Stimulated activated CD4-positive, alpha-beta T cell treated with anti-CD3 and anti-CD28 coated beads, Interleukin-1b, Interleukin-23, amount 100 ng/mL, for 1 hour (primary cell): Measurements from ENCODE around the gene YIF1A.
"Not testable (repeated sequence)": the region's sequence is repeated elsewhere in the genome, so short reads cannot be mapped to it uniquely, and the experiment has no call there.

Experiments used
- DNase-seq, 2 donors: peaks; one replicate each; pipeline ENCODE4 v3.0.0-alpha.2; 2020; ENCODE audit warnings: low read depth in 2 of 2

The YIF1A gene

DNA sequence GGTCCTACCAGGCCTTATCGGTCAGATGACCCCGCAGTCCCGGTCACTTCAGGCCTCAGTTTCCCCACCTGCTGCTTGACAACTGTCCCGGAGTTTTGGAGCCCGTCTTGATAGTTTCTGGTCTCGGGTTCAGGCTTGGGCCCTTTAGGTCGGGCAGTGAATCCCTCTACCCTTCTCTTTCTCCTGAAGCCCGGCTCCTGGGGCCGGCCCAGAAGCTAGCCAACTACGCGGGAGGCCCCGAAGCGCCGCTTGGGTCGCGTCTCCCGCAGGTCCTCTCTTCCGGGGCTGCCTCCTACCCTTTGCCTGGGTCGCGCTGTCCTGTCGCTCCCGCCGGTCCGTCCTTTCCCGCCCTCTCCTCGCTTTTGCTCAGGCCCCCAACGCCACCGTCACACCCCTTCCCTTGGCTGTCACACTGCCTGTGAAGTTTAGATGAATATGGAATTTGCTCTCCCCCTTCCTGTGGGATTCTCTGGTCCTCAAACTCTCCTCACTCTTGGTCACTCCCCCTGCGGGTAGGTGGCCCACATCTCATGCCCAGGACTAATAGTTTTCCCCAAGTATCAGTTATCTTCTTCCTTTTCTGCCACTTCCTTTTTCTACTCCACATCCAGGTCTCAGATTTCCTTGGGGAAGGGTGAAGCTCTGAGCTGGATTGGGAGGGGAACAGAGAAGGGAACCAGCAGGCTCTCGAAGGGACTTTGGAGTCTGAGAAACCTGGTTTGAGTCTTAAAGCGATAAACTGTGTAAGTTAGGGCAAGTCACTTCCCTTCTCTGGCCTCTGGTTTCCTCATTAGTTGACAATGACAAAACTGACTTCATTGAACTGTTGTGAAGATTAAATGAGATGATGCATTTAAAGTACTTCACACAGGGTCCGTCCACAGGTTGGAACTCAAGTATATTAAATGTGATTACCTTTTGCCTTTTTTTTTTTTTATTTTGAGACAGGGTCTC is 19.7 kb downstream of the YIF1A start:
- no peak for DNase-seq

DNA sequence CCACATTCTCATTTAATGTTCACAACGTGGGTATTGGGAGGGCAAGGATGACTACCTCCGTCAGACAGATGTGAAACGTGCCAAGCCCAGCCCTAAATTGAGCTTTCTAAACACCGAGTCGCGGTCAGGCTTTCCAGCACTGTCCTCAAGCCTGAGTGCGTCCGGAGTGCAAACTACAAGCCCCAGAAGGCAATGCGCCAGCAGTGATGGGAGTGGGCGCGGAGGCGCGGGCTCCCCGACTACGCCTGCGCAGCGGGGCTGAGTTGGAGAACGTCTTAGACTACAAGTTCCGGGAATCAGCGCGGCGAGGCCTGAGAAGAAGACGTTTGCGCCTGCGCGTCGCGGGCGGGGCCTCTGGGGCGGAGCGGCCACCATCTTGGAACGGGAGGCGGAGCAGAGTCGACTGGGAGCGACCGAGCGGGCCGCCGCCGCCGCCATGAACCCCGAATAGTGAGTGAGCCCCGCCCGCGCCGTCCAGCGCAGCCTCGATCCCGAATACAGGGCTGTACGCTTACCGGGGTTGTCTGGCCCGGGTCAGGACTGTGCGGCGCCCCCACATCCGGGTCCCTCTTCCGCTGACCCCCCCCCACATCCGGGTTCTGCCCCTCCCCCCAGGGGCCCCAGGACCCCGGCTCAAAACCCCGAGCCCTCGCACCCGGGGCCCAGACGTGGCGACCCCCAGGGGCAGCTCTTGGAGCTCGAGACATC is 20.5 kb downstream of the YIF1A start, which contains the start of gene RAB1B:
Gene RAB1B, plus strand, starts transcription at position 396 of the 708 bp plus-strand sequence. Its CDS starts 41 bp downstream, at position 437.
- DNase-seq: peak; percentile 97 to 99

DNA sequence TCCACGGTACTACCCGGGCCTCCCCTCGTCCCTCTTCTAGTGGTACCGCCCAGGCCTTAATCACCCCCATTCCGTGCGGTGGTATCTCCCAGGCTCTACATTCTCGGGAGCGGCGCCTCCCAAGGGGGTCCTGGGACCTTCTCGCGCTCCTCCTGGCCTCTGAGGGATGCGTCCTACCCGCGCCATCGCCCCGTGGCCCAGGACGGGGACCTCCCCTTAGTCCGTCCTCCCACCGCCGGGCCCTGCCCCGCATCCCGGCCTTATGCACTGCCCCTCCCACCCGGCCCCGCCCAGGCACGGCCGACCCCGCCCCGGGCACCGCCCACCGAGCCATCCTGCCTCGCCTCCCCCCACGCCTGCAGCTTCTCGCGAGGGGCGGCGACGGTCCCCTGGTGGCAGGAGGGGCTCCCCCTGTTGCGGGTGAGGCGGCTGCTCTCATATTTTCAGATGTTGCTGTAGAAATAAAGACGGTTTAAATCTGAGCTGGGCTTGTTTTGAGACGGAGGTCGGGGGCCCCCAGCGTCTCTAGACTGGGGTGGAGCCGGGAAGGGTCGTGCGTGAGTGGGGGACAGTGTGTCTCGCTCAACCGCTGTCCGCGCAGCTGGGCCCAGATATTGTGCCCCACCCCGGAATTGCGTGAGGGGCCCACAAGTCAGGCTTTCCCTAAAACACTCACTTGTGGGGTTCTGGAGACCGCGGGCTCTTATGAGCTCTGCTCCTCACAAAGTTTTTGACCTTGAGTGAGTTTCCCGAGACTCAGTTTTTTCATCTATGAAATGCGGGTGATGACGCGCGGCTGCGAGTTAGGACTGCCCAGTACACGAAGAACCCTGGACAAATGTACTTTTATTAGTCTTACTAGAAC is 21.3 kb downstream of the YIF1A start:
- peak; percentile 62 to 77 for DNase-seq

DNA sequence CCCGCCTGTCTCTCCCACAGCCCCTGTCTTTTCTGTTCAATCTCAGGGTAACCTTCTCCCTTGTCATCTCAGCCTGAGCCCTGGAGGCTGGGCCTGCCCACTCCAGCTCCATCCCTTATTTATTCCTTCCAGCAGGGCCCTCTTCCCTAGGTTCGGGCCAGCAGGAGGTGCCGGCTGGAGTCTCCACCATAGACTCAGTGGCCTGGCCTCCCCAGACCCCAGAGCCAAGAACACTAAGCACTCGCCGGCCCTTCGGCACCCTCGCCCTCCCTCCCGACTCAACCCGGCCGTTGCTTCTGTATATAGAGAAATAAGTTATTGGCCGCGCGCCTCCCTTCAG is 21.9 kb downstream of the YIF1A start:
- DNase-seq: no peak

DNA sequence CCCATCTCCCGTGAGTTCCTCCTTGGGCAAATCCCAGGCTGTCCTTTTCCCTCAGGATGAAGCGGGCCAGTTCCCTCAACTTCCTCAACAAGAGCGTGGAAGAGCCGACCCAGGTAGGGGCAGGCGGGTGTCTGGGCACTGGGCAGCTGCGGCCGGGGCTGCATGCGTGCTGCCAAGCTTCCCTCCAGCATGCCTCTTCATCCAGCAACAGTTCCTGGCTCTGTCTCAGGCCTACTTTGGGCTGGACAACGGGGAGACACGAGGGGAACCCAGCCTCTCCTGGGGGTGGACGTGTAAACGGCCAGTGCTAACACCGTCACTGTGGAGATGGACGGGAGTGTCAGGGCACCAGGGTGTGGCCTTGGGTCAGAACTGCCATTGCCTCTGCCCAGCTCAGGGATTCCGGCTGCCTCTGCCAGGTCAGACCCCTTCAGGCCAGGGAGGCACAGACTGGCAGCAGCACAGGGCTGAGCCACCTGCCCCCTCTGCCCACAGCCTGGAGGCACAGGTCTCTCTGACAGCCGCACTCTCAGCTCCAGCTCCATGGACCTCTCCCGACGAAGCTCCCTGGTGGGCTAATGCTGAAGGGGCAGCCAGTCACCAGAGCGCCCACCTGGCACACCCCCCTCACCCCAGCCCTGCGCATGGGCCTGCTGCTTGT is 22.4 kb downstream of the YIF1A start:
- no peak for DNase-seq

DNA sequence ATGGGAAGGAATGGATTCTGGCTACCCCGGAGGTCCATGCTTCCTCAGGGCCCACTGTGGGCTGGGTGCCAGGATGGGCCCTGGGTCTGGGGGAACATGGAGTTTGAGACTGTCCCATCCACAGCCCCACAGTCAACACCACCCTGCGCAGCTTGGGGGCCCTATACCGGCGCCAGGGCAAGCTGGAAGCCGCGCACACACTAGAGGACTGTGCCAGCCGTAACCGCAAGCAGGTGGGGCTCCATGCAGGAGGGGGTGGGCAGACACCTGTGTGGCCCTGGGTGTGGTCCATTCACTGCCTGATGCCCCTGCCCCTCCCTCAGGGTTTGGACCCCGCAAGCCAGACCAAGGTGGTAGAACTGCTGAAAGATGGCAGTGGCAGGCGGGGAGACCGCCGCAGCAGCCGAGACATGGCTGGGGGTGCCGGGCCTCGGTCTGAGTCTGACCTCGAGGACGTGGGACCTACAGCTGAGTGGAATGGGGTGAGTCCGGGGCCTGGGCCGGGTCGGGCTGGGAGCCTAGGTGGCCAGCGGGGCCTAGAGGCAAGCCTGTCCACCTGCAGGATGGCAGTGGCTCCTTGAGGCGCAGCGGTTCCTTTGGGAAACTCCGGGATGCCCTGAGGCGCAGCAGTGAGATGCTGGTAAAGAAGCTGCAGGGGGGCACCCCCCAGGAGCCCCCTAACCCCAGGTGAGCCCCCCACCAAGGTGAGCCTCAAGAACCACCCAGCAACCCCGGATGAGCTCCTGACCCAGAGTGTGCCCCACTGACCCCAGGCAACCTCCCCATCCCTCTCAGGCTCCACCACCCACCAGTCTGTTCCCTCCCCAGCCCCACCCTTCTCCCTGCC is 23.2 kb downstream of the YIF1A start:
- no peak for DNase-seq

DNA sequence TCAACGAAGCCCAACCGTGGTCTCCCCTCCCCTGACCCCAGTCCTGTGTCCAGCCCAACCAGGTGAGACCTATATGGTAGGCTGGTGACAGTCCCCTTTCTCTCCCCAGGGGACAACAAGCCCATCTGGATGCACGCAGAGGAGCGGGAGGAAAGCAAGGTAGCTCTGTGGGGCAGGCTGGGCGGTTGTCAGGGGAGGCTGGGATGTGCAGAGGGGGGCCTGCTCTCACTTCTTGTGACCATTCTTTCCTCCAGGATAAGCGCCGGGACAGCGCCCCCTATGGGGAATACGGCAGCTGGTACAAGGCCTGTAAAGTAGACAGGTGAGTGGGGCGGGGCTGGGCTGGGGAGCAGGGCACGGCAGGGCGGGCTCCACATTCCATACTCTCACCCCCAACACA is 24.0 kb downstream of the YIF1A start:
- DNase-seq: no peak

DNA sequence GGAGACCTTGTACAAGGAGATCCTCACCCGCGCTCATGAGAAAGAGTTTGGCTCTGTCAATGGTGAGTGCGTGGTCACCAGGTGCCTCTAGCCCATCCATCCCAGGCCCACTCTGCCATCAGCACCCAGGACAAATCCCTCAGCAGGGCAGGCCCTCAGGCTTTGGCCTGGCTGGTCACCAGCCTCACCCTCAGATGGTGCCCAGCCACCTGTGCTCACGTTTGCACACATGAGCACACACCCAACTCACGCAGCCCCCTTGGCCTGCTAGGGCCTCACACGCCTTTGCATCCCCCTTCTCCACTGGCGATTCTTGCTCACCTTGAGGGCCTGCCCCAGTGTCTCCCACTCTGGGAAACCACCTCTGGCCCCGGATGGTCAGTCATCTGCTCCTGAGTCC is 24.6 kb downstream of the YIF1A start:
- no peak for DNase-seq

DNA sequence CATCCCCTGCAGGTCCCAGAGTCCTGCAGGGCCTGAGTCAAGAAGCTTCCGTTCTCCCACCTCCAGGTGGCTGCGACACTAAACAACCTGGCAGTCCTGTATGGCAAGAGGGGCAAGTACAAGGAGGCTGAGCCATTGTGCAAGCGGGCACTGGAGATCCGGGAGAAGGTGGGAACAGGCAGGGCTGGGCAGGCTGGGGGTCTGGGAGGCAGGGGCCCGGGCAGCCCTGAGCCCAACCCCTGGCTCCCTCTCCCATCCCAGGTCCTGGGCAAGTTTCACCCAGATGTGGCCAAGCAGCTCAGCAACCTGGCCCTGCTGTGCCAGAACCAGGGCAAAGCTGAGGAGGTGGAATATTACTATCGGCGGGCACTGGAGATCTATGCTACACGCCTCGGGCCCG is 25.2 kb downstream of the YIF1A start:
- DNase-seq: no peak

DNA sequence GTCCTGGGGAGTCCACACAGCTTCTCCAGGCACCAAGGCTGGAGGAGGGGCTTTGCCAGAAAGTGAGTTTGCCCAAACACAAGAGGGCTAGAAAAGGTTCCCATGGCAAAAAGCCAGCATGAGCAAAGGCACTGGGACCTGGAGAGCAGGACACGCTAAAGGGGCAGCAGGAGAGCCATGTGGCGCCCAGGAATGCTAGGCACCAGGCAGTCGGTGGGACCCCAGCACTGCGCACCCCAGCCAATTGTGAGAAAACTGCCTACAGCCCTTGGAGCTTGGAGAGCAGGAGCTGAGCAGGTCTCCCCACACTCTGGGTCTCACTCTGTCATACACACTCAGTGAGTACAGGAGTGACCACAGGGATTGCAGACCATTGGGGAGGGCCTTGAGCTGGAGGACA is 25.7 kb downstream of the YIF1A start:
- no peak for DNase-seq

DNA sequence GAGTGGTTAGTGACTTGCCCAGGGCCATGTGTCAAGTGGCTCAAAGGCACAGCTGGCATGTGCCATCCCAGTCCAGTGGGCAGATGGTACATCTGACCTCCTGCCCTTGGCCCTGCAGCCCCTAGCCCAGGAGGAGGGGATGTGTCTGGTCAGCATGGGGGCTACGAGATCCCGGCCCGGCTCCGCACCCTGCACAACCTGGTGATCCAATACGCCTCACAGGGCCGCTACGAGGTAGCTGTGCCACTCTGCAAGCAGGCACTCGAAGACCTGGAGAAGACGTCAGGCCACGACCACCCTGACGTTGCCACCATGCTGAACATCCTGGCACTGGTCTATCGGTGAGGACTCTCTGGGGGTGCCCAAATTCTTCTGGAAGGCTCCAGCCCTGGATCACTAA is 26.2 kb downstream of the YIF1A start:
- DNase-seq: no peak

DNA sequence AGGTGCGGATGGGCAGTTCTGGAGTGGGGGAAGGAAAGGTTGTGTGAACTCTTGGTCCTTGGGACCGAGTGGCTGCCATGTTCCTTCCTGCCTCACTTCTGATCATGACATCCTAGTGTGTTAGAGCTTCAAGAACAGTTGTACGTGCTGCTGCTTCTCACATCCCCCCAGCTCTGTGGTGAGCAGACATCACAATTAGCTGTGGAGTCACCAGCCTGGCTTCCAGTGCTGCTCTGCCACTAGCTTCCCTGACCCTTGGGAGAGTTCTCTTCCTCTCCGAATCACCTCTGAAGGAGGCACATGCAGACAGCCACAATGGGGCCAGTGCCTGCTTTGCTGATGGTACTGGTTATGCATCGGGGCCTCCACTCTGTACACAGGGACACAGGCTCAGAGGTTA is 26.8 kb downstream of the YIF1A start:
- DNase-seq: no peak

DNA sequence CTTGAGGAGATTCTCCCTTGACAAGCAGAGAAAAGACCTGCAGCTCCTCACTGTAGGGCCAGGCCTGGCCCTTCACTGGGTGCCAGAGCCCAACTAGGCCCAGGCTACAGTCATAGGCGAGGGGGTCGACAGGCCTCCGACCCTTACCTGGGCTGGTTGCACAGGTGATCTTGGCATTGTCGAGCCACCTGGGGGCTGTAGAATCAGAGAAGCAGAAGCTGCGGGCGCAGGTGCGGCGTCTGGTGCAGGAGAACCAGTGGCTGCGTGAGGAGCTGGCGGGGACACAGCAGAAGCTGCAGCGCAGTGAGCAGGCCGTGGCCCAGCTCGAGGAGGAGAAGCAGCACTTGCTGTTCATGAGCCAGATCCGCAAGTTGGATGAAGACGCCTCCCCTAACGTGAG is 27.4 kb downstream of the YIF1A start:
- no peak for DNase-seq

DNA sequence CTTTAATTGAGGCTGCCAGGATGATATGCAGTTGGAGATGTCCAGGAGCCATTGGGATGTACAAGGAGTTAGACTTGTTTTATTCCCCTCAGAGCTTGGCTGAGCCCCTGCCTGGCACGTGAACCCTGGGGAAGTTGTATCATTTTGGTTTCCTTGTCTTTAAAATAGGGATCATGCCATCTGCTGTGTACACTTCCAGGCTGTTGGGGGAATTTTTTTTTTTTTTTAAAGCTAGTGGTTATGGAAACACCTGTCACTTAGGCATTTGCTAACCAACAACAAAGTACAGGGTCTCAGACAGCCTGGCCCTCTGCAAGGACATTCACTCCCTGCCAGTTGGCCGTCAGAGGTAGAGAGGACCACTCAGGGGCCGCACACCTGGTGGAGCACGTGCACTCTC is 29.0 kb downstream of the YIF1A start:
- no peak for DNase-seq

DNA sequence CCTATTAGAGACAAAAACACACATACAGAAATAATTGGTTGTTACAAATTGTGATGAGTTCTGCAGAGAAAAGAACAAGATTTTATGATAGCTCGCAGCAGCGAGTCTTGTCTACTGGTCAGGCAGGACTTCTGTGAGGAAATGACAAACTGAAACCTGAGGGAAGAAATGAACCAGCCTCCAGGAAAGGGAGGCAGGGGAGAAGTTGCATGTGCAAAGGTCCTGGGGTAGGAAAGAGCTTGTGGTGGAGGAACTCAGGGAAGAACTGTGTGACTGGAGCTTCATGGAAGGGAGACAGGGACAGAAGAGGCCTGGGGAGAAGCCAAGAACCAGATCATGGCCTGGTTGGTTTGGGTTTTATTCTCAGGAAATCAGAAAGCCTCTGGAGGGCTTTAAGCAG is 29.7 kb downstream of the YIF1A start:
- no peak for DNase-seq

DNA sequence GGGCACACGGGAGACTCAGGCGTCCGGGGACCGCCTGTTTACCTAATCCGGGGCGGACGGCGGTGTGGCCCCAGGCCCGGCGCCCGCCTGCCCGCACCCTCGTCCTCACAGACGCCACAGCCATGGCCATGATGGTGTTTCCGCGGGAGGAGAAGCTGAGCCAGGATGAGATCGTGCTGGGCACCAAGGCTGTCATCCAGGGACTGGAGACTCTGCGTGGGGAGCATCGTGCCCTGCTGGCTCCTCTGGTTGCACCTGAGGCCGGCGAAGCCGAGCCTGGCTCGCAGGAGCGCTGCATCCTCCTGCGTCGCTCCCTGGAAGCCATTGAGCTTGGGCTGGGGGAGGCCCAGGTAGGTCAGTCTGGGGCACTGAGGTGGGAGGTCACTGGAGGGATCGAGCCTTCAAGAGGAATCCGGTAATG is 30.5 kb downstream of the YIF1A start:
- no peak for DNase-seq

DNA sequence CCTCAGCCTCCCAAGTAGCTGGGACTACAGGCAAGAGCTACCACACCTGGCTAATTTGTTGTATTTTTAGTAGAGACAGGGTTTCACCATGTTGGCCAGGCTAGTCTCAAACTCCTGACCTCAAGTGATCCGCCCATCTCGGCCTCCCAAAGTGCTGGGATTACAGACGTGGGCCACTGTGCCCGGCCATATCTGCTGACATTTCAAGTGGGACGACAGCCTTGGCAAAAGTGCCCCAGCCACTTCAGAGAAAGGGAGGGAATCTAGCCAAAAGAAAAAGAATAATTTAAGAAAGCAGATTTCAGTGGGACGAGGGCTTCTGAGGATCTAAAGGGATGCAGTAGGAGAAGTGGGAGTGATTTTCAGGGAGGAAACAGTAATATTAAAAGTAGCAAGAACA is 35.9 kb downstream of the YIF1A start:
- not testable (repeated sequence) for DNase-seq

DNA sequence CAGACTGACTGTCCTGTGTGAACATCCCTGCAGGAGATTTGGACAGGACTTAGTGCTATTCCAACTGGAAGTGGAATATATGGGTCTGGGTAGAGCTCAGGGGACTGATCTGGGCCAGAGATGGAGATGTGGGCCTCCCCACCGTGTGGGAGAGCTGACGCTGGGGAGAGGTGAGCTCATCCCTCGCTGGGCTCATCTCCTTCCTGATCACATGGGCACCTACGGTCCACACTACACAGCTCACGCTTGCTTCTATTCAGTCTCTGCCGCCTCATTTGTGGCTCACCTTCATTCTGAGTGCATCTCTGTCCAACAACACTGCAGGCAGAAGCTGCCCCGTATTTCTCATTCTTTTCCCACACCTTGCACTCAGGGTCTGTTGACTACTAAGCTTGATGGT is 37.1 kb downstream of the YIF1A start:
- DNase-seq: no peak

DNA sequence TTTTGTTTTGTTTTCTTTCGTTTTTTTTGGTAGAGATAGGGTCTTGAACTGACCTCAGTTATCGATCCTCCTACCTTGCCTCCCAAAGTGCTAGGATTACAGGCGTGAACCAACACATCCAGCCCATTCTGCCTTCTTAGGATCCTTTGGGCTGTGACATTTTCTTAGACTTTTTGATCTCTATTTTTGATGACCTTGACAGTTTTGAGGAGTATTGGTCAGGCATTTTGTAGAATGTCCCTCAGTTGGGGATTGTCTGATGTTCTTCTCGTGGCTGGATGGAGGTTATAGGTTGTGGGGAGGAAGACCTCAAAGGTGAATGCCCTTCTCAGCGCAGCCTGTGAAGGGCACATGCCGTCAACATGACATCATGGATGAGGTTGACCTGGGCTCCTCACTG is 40.0 kb downstream of the YIF1A start:
- no peak for DNase-seq

DNA sequence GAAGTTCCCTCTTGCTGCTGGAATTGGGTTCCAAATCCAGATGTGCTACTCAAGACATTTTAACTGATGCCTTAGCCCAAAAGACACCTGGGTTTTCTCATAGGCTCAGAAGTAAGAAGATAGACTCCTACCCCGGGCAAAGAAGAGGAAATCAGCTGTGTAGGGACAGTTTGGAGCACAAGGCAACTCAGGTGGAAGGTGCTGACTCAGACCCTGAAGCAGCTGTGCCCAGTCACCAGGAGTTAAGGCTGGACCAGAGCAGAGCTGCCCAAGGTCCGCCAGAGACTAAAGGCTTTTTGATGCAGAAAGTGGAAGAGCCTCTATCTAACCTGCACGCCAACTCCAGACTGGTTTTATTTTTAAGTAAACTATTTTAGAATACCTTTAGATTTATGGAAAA is 41.1 kb downstream of the YIF1A start:
- no peak for DNase-seq

DNA sequence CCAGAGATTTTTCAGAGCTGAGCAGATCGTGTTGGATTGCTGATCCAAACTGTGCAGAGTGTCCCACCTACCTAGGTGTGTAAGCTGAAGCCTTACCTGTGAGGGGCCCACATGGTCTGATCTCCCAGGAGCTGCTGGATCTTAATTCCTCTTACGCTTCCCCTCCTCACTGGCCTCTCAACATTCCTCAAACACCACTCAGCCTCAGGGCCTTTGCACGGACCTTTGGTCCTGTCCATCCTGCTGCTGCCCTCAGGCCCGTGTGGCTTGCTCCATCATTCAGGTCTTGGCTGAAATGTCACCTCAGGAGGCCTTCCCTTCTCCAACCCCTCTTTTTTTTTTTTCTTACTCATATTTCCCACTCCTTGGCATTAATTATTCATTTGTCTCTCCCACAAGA is 41.6 kb downstream of the YIF1A start:
- DNase-seq: no peak
